Spleen (tissue), 11 donors: Measurements from ENCODE around the gene GPR161. TPM values are rescaled to one million over a fixed set of nuclear protein-coding genes. Genes with fewer than 3 reads are reported as not detected.
A peak's percentile ranks its signal among the peaks of the same experiment; 100 is the strongest.

ENCODE experiments used
- DNase-seq: peaks from one replicate; pipeline ENCODE4 v3.0.0-alpha.2; 2020
- H3K27ac ChIP-seq, 8 donors: fragments of 200-600 bp; sonication (generic) in 7 of 8; 1 replicate in 4 of 8; 2 replicates in 4 of 8; pipeline versions ENCODE4 v1.5.0 to v1.8.0; 2016 to 2021; ENCODE audit warnings: inconsistent platforms in 4 of 8, mild to moderate bottlenecking in 4 of 8, moderate library complexity in 1 of 8
- H3K27me3 ChIP-seq, 7 donors: fragments of 200-600 bp; sonication (generic) in 6 of 7; replicated peaks in 1 of 7; 1 replicate in 4 of 7; 2 replicates in 3 of 7; pipeline versions ENCODE4 v1.5.0 to v1.8.0; 2016 to 2021; ENCODE audit warnings: inconsistent platforms in 3 of 7, mild to moderate bottlenecking in 1 of 7
- H3K36me3 ChIP-seq, 6 donors: fragments of 200-600 bp; sonication (generic) in 5 of 6; 1 replicate in 4 of 6; 2 replicates in 2 of 6; pipeline versions ENCODE4 v1.5.0 to v1.8.0; 2016 to 2021; ENCODE audit warnings: inconsistent platforms in 2 of 6
- H3K4me1 ChIP-seq, 6 donors: fragments of 200-600 bp; sonication (generic) in 5 of 6; 1 replicate in 3 of 6; 2 replicates in 3 of 6; pipeline versions ENCODE4 v1.5.0 to v1.8.0; 2016 to 2021; ENCODE audit warnings: inconsistent platforms in 3 of 6
- H3K4me3 ChIP-seq, 8 donors: fragments of 200-600 bp; sonication (generic) in 7 of 8; 1 replicate in 4 of 8; 2 replicates in 4 of 8; pipeline versions ENCODE4 v1.5.0 to v1.8.0; 2016 to 2021; ENCODE audit warnings: inconsistent platforms in 4 of 8, mild to moderate bottlenecking in 4 of 8, moderate library complexity in 2 of 8
- H3K9me3 ChIP-seq, 8 donors: fragments of 200-600 bp; sonication (generic) in 7 of 8; 1 replicate in 4 of 8; 2 replicates in 4 of 8; pipeline versions ENCODE4 v1.5.0 to v1.8.0; 2016 to 2021; ENCODE audit warnings: inconsistent platforms in 4 of 8
- CTCF ChIP-seq, 11 experiments: fragments of 200-600 bp in 7 of 11; fragments of 450-650 bp in 4 of 11; sonication (generic) in 4 of 11; IDR thresholded peaks in 8 of 11; conservative IDR thresholded peaks in 3 of 11; 1 replicate in 7 of 11; 2 replicates in 4 of 11; pipeline versions ENCODE4 v1.4.0 to v1.8.0; 2016 to 2021; ENCODE audit warnings: antibody characterized with exemption in 11 of 11, inconsistent platforms in 4 of 11, mild to moderate bottlenecking in 1 of 11
- POLR2A ChIP-seq, 3 donors: fragments of 450-650 bp; IDR thresholded peaks; one replicate each; pipeline ENCODE4 v1.5.1; 2017; ENCODE audit warnings: antibody characterized with exemption in 3 of 3, mild to moderate bottlenecking in 1 of 3
- POLR2AphosphoS5 ChIP-seq, 3 donors: sonication (generic); formaldehyde crosslinking; IDR thresholded peaks; one replicate each; pipeline ENCODE4 v1.5.1; 2017; ENCODE audit warnings: antibody characterized with exemption in 3 of 3
- WGBS, 5 donors: extraction: QIAGEN DNeasy Blood & Tissue Kit in 3 of 5; methylation state at CpG; one replicate each; pipeline versions ENCODE4 v1.1.5 to v1.1.7; 2013 to 2018; 5-methylcytosine and 5-hydroxymethylcytosine counted together
- intact Hi-C: fragments of 100-400 bp; cut with DNase I; formaldehyde crosslinking; loops from one replicate; pipeline ENCODE4 v1.15.0; 2023; ENCODE audit warnings: low total_unique reads
- polyA plus RNA-seq, 3 donors: library from polyadenylated mRNA; stranded (reverse); fragments of 200-250 nt; gene quantifications; one replicate each; pipeline ENCODE4 v1.2.1, GENCODE V29; 2013
- total RNA-seq, 7 donors: library from RNA; depleted of rRNA in 3 of 7; stranded (reverse); fragments of >200 nt in 3 of 7; fragmentation: NEBNext Ultra II Directional in 4 of 7; extraction: Animal tissue kit (Norgen Biotek cat#: 25700) in 4 of 7; gene quantifications; one replicate each; pipeline versions ENCODE4 v1.1.0 to v1.2.1, GENCODE V29; 2016 to 2021
- donor health status: healthy with polysubstance abuse.
- donor health status: DM: no; HTN: no; CAD: no; lungs with moderate emphysema.
- donor health status: DM: no; HTN: no; CAD: no.
- donor health status: Bipolar disorder and iron deficiency.
- donor health status: healthy.
- donor health status: DM: no; HTN: no; CAD: no.
- donor health status: DM: yes; HTN: yes; CAD: no.

GPR161 gene
- total and polyA plus RNA-seq, 10 donors, result 0.53 to 5.5 (median 3.6) TPM

- Histone ChIP-seq H3K27ac (no peak overlapping the region), H3K9me3 (peaks cover 0 to 11% (median 0%) of the 10 kb centered on the region in 8 donors), H3K4me1 (peaks cover 0 to 3% (median 0%) of the 10 kb centered on the region in 6 donors), H3K36me3 (no peaks in the 10 kb centered on the region), H3K27me3 (no peaks in the 10 kb centered on the region), H3K4me3 (no peak overlapping the region)
- intact Hi-C loops, result no loop called here
- TF ChIP-seq CTCF (IDR thresholded peaks at IDR 0.05 in 8 of 11, conservative IDR thresholded peaks at IDR 0.05 in 3 of 11), result no peak
- no peak for TF ChIP-seq POLR2AphosphoS5 (IDR thresholded peaks at IDR 0.05)
- no peak for DNase-seq
- WGBS, 5 donors, result 74 to 89% (median 84%) methylated on average over 6 of the region's 6 CpGs
These were observed 20.4 kb downstream of the GPR161 start for GRCh38 chr1:168116327-168116799.

- TF ChIP-seq POLR2A (IDR thresholded peaks at IDR 0.05) (no peak), POLR2AphosphoS5 (IDR thresholded peaks at IDR 0.05) (no peak), CTCF (IDR thresholded peaks at IDR 0.05 in 8 of 11, conservative IDR thresholded peaks at IDR 0.05 in 3 of 11) (no peak)
- no peak for DNase-seq
- H3K27ac ChIP-seq, result peak overlapping the region in 2 of 8 donors; percentile 27 to 41
- H3K27me3 ChIP-seq, result no peaks in the 10 kb centered on the region
- intact Hi-C loops, result no loop called here
- H3K36me3 ChIP-seq, result no peaks in the 10 kb centered on the region
- 73 to 86% (median 79%) methylated on average over 6 of the region's 6 CpGs for WGBS, 5 donors
- peaks cover 0 to 3% (median 0%) of the 10 kb centered on the region in 6 donors for H3K4me1 ChIP-seq
- H3K4me3 ChIP-seq, result no peak overlapping the region
- peaks cover 0 to 6% (median 0%) of the 10 kb centered on the region in 8 donors for H3K9me3 ChIP-seq
These were observed 21.9 kb downstream of the GPR161 start for GRCh38 chr1:168114845-168115244.

GRCh38 chr1:168112673-168113305, 23.9 kb downstream of the GPR161 start:
- intact Hi-C loops, result no loop called here
- DNase-seq, result no peak
- Histone ChIP-seq H3K36me3 (no peaks in the 10 kb centered on the region), H3K9me3 (no peaks in the 10 kb centered on the region), H3K4me1 (peaks cover 0 to 3% (median 0%) of the 10 kb centered on the region in 6 donors), H3K27ac (peak overlapping the region in 1 of 8 donors; percentile 4), H3K27me3 (no peaks in the 10 kb centered on the region), H3K4me3 (no peak overlapping the region)
- TF ChIP-seq POLR2A (IDR thresholded peaks at IDR 0.05) (no peak), CTCF (IDR thresholded peaks at IDR 0.05 in 8 of 11, conservative IDR thresholded peaks at IDR 0.05 in 3 of 11) (no peak), POLR2AphosphoS5 (IDR thresholded peaks at IDR 0.05) (no peak)
- WGBS, 5 donors, result 89 to 94% (median 91%) methylated on average over 6 of the region's 6 CpGs

GRCh38 chr1:168110896-168111545, 25.7 kb downstream of the GPR161 start:
- intact Hi-C loops, result no loop called here
- 52 to 78% (median 72%) methylated on average over 7 of the region's 7 CpGs for WGBS, 5 donors
- Histone ChIP-seq H3K27me3 (no peaks in the 10 kb centered on the region), H3K4me1 (peaks cover 0 to 3% (median 0%) of the 10 kb centered on the region in 6 donors), H3K9me3 (no peaks in the 10 kb centered on the region), H3K4me3 (no peak overlapping the region), H3K27ac (no peak overlapping the region), H3K36me3 (no peaks in the 10 kb centered on the region)
- TF ChIP-seq POLR2AphosphoS5 (IDR thresholded peaks at IDR 0.05), result no peak
- no peak for TF ChIP-seq CTCF (IDR thresholded peaks at IDR 0.05 in 8 of 11, conservative IDR thresholded peaks at IDR 0.05 in 3 of 11)
- no peak for TF ChIP-seq POLR2A (IDR thresholded peaks at IDR 0.05)
- no peak for DNase-seq
